Posterior vena cava (tissue), 2 donors: ENCODE results near the gene CIAO1. TPM values are rescaled to one million over a fixed set of nuclear protein-coding genes. Genes with fewer than 3 reads are reported as not detected.
"Not testable (repeated sequence)": the region's sequence is repeated elsewhere in the genome, so short reads cannot be mapped to it uniquely, and the experiment has no call there.

ENCODE experiments used
- DNase-seq: peaks from one replicate; pipeline ENCODE4 v3.0.0-alpha.2; 2020; ENCODE audit warnings: low spot score
- intact Hi-C, 2 donors: fragments of 100-400 bp; cut with DNase I; formaldehyde crosslinking; loops; one replicate each; pipeline versions ENCODE4 v1.14.1 to v1.14.2; 2022 to 2023
- long read RNA-seq, 2 donors: library from polyadenylated mRNA; unstranded; transcript quantifications; one replicate each; pipeline ENCODE4 v2.0.0, GENCODE V29; 2020 to 2021
- total RNA-seq, 2 donors: library from RNA; stranded (reverse); fragmentation: NEBNext Ultra II Directional; extraction: Animal tissue kit (Norgen Biotek cat#: 25700); gene quantifications; one replicate each; pipeline ENCODE4 v1.2.1, GENCODE V29; 2021
- donor health status: DM: yes; HTN: yes; CAD: no.
- donor health status: DM: yes; HTN: yes; CAD: no.

CIAO1 gene
- total RNA-seq: 10 to 100 TPM; 41.9 to 46.4 TPM
- long read RNA-seq, donor 1, transcript CIAO1-203 (7 exons, 1,533 nt): major isoform, 28 of 38 reads
- long read RNA-seq, donor 1, partial matches to known transcripts: 4 of 38 reads
- long read RNA-seq, donor 1, other reads (novel, unspliced or antisense): 6 of 38 reads
- long read RNA-seq, donor 2, transcript CIAO1-203 (7 exons, 1,533 nt): major isoform, 167 of 209 reads
- long read RNA-seq, donor 2, partial matches to known transcripts: 23 of 209 reads
- long read RNA-seq, donor 2, other reads (novel, unspliced or antisense): 18 of 209 reads

DNA sequence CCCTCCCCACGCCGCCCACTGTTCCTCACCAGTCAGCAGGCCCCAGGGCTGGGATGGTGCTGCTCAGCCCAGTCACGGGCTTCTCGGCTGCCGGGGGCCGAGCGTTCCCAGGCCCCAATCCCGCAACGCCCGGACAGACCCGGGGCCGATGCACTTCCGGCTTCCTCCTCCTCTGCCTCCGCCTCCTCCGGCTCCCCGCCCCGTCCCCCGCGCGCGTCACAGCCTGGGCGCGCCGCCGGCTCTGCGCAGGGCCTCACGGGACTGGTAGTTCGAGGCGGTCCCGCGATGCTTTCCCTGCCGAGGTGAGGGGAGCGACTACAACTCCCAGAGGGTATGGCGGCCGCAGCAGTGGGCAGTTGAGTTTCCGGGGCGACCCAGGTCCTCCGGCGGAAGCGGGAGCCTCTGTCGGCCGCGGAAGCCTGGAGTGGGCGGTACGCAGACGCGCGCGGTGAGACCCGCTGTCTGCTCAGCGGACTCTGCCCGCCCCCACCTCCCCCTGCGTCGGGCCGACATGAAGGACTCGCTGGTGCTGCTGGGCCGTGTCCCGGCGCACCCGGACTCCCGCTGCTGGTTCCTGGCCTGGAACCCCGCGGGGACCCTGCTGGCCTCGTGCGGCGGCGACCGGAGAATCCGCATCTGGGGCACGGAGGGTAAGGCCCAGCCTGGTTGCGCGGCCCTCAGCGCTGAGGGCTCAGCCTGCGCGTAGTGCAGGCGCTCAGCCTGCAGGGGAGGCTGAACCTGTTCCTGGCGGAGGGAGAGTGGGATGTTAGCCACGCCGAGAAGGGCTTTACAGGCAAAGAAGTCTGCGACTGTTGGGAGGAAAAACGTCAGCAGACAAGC is at the start of gene CIAO1, which contains the start of gene TMEM127:
TSS of gene CIAO1 (plus strand) at position 386 of the 840 bp plus-strand sequence. CDS start at position 512, 126 bp downstream.
TSS of gene TMEM127 (minus strand) at position 158 of the 840 bp plus-strand sequence. CDS start 616 bp downstream, outside the sequence.
- peak; percentile 100 for DNase-seq
- intact Hi-C loops: loop anchor here in 1 of 2 donors (10.0 kb wide), 1 partner anchor 61 kb away; the partner anchor contains the start of gene STARD7

GRCh38 chr2:96218508-96219131 is 47.4 kb upstream of the CIAO1 start:
- intact Hi-C loops: no loop called here
- no peak for DNase-seq

- DNase-seq, intact Hi-C loops: not testable (repeated sequence)
Measured at GRCh38 chr2:96219959-96220358, 46.1 kb upstream of the CIAO1 start.

- intact Hi-C loops, DNase-seq: not testable (repeated sequence)
Measured at GRCh38 chr2:96221106-96221505, 44.9 kb upstream of the CIAO1 start.

- no peak for DNase-seq
- intact Hi-C loops: no loop called here
Measured at GRCh38 chr2:96225016-96225533, 41.0 kb upstream of the CIAO1 start.

- DNase-seq: no peak
- intact Hi-C loops: no loop called here
Measured at GRCh38 chr2:96231316-96231715, 34.7 kb upstream of the CIAO1 start.

- intact Hi-C loops: no loop called here
- no peak for DNase-seq
Measured at GRCh38 chr2:96233436-96233835, 32.6 kb upstream of the CIAO1 start.

GRCh38 chr2:96233880-96234316 is 32.1 kb upstream of the CIAO1 start:
- no peak for DNase-seq
- intact Hi-C loops: no loop called here

DNA sequence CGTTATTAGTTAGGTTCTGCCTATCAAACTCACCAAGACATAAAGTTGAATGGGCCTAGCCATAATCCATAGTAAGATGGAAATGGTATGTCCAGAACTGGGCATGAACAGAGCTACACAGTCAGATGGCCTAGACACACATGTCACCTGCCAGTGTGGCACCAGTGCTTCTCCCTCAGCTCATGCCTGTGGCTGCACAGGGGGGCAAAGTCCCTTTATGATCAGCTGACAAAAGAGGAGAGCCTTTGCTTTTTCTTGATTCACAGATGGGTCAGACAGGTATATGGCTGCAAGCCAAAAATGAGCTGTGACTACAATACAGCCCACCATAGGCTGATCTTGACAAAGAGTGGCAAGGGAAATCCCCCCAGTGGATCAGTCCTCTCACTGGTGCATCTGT is 29.1 kb upstream of the CIAO1 start:
- no peak for DNase-seq
- intact Hi-C loops: loop anchor here in 1 of 2 donors (1.0 kb wide), 1 partner anchor 14 kb away; no protein-coding TSS in a partner anchor

GRCh38 chr2:96238266-96238665 is 27.8 kb upstream of the CIAO1 start:
- intact Hi-C loops: no loop called here
- DNase-seq: no peak

GRCh38 chr2:96239091-96239490 is 26.9 kb upstream of the CIAO1 start:
- intact Hi-C loops: no loop called here
- DNase-seq: no peak

GRCh38 chr2:96239745-96240264 is 26.2 kb upstream of the CIAO1 start:
- intact Hi-C loops: no loop called here
- no peak for DNase-seq

- DNase-seq: no peak
- intact Hi-C loops: no loop called here
Measured at GRCh38 chr2:96240341-96241038, 25.5 kb upstream of the CIAO1 start.

- no peak for DNase-seq
- intact Hi-C loops: no loop called here
Measured at GRCh38 chr2:96241227-96241626, 24.8 kb upstream of the CIAO1 start.

DNA sequence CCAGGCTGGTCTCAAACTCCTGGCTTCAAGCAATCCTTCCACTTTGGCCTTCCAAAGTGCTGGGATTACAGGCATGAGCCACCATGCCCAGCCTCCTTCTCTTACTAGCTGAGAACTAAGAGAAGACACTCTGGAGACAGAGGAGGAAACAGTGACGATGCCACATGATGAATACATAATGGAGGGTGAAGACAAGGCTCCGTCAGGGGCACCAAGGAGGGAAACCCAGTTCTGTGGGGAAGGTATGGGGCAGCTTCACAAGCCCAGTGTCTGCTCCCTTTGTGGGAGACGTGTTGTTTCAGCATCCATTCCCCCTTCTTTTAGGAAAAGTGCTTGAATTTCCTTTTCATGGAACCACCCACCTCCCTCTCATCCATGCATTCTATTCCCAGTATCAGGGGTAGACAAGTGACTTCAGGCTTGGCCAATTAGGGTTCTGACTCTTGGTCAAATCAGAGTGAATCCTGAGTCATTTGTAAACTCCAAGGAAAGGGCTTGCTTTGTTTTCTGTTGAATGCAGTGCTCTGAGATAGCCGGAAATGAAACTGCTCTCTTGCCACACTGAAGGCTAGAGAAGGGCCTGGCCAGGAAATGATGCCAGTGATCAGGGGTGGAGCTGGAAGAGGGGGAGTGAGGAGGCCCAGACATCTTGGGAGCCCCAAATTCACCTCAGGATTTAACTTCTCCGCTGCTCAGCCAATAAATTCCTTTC is 24.0 kb upstream of the CIAO1 start:
- DNase-seq: no peak

GRCh38 chr2:96243843-96244242 is 22.2 kb upstream of the CIAO1 start:
- DNase-seq: no peak
- intact Hi-C loops: no loop called here

More for the DNA sequence above, 24.0 kb upstream of the CIAO1 start:
- intact Hi-C loops: no loop called here

DNA sequence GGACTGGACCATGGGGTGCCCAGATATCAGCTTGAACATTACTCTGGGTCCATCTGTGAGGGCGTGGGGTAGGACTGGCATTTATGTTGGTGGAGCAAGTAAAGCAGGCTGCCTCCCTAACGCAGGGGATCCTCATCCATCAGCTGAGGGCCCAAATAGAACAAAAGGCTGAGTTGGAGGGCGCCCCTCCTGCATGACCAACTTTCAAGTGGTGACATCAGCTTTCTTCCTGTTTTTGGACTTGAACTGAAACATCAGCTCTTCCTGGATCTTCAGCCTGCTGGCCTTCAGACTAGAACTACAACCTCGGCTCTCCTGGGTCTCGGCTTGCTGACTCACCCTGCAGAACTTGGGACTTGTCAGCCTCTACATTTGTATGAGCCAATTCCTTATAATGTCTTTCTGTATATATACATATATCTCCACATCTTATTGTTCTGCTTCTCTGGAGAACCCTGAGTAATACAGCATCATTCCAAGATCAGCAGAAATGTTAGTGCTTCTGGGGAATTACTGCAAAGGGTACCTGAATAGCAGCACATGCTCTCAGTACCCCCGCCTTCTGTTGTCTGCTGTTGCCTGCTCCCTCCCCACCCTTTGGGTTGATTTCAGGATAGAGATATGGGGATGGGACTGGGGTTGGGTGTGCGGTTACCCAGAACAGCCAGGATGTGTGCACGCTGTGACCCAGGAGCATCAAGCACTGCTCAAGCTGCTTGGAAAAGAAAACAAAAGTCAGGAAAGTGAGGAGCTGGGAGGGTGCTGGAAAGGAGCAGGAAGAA is 20.2 kb upstream of the CIAO1 start:
- intact Hi-C loops: no loop called here
- DNase-seq: no peak
